HFFc6 (cell line): ENCODE results near the gene EEF1AKMT3. TPM values are rescaled to one million over a fixed set of nuclear protein-coding genes. Genes with fewer than 3 reads are reported as not detected.
"Not testable (repeated sequence)": the region's sequence is repeated elsewhere in the genome, so short reads cannot be mapped to it uniquely, and the experiment has no call there.

Experiments
- DNase-seq: peaks from one replicate; pipeline ENCODE4 v3.0.0-alpha.2; 2018
- H3K27ac Mint-ChIP-seq: 2 replicates; pipeline ENCODE4 v1.8.0; 2020; ENCODE audit warnings: mild to moderate bottlenecking, mixed read lengths
- H3K27me3 Mint-ChIP-seq: 2 replicates; pipeline ENCODE4 v1.8.0; 2021; ENCODE audit warnings: mild to moderate bottlenecking, moderate library complexity, mixed read lengths; ENCODE audit not compliant: insufficient read depth
- H3K36me3 Mint-ChIP-seq: 2 replicates; pipeline ENCODE4 v1.8.0; 2021; ENCODE audit warnings: low read depth, mixed read lengths
- H3K4me1 Mint-ChIP-seq: 2 replicates; pipeline ENCODE4 v1.8.0; 2020; ENCODE audit warnings: low read depth, mixed read lengths
- H3K4me3 Mint-ChIP-seq: 2 replicates; pipeline ENCODE4 v1.8.0; 2020; ENCODE audit warnings: mild to moderate bottlenecking, moderate library complexity, mixed read lengths
- H3K9me3 Mint-ChIP-seq: 2 replicates; pipeline ENCODE4 v1.8.0; 2020; ENCODE audit warnings: mild to moderate bottlenecking, mixed read lengths
- total RNA-seq, 6 experiments: library from RNA; stranded (reverse); fragmentation: NEBNext Ultra II Directional; extraction: Animal tissue kit (Norgen Biotek cat#: 25700); gene quantifications; 2 replicates in 1 of 6; 3 replicates in 5 of 6; pipeline ENCODE4 v1.2.3, GENCODE V29; 2021
- TF ChIP-seq, protein P1 (sequence below): fragments of 200-600 bp; sonication (generic); IDR thresholded peaks from 2 replicates; pipeline ENCODE4 v1.5.0; 2021; ENCODE audit warnings: antibody characterized with exemption, mild to moderate bottlenecking

Gene EEF1AKMT3
- total RNA-seq, 6 experiments from 2014 or later: 6.3 to 9.0 (median 7.8) TPM

DNA sequence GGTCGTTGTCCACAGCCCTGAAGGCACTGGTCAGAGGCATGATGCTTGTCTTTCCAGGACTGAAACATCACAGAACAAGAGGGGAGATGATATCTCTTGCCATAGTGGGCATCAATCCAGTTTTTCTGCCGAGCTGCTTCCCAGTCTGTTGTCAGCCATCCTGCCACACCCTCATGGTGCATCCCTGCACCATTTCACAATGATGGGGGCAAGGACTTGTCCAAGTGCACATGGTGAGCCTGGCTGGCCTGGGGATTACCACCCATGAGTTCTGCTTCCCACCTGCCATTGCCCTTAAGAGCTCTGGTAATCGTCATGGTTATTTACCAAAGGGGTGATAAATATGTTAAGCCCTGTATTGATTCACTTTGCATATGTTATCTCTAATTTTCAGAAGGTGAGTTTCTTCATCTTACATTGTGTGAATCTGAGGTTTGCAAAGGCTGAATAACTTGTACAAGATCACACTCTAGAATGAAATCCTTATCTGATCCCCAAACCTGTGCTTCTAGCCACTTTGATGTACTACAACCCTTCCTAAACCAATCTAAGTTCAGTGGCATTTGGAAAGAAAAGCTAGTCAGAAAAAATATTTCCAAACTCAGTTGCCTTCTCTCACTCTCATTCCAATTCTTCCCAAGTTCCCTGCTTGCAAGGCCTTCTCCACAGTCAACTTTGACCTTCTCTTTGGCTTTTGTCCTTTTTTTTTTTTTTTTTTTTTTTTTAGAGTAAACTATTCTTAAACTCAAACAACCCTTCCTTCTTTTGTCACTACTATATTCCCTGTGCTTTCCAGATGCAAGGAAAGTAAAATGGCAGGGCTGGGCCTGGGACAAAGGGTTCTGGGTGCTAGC, 43.8 kb downstream of the EEF1AKMT3 start:
- H3K4me3 Mint-ChIP-seq: no peak overlapping the region
- TF ChIP-seq, protein P1, sequence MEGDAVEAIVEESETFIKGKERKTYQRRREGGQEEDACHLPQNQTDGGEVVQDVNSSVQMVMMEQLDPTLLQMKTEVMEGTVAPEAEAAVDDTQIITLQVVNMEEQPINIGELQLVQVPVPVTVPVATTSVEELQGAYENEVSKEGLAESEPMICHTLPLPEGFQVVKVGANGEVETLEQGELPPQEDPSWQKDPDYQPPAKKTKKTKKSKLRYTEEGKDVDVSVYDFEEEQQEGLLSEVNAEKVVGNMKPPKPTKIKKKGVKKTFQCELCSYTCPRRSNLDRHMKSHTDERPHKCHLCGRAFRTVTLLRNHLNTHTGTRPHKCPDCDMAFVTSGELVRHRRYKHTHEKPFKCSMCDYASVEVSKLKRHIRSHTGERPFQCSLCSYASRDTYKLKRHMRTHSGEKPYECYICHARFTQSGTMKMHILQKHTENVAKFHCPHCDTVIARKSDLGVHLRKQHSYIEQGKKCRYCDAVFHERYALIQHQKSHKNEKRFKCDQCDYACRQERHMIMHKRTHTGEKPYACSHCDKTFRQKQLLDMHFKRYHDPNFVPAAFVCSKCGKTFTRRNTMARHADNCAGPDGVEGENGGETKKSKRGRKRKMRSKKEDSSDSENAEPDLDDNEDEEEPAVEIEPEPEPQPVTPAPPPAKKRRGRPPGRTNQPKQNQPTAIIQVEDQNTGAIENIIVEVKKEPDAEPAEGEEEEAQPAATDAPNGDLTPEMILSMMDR: no peak
- no peaks in the 10 kb centered on the region; the same call in 1 of the 2 replicates for H3K27me3 Mint-ChIP-seq
- no peaks in the 10 kb centered on the region; the same call in 1 of the 2 replicates for H3K36me3 Mint-ChIP-seq
- peak; percentile 13 for DNase-seq
- H3K4me1 Mint-ChIP-seq: peaks cover 19% of the 10 kb centered on the region
- H3K9me3 Mint-ChIP-seq: no peaks in the 10 kb centered on the region
- no peak overlapping the region for H3K27ac Mint-ChIP-seq

DNA sequence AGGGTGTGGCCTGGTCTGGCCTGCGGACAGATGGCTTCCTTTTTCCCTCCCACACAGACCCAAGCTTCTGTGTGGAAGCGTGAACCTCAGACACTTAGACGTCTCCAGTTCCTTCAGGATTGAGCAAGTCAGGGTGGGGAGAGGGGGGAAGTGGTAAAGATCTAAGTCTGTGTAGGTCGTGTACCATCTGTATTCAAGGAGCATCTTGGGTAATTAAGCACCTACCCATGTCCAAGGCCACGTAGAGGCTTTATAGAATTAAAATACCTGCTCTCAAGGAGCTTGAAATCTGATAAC, 44.4 kb downstream of the EEF1AKMT3 start:
- Mint-ChIP-seq H3K9me3 (no peaks in the 10 kb centered on the region), H3K27ac (no peak overlapping the region), H3K4me1 (peaks cover 19% of the 10 kb centered on the region), H3K4me3 (no peak overlapping the region), H3K36me3 (no peaks in the 10 kb centered on the region; the same call in 1 of the 2 replicates), H3K27me3 (no peaks in the 10 kb centered on the region; the same call in 1 of the 2 replicates)
- DNase-seq: no peak
- TF ChIP-seq, protein P1: no peak

DNA sequence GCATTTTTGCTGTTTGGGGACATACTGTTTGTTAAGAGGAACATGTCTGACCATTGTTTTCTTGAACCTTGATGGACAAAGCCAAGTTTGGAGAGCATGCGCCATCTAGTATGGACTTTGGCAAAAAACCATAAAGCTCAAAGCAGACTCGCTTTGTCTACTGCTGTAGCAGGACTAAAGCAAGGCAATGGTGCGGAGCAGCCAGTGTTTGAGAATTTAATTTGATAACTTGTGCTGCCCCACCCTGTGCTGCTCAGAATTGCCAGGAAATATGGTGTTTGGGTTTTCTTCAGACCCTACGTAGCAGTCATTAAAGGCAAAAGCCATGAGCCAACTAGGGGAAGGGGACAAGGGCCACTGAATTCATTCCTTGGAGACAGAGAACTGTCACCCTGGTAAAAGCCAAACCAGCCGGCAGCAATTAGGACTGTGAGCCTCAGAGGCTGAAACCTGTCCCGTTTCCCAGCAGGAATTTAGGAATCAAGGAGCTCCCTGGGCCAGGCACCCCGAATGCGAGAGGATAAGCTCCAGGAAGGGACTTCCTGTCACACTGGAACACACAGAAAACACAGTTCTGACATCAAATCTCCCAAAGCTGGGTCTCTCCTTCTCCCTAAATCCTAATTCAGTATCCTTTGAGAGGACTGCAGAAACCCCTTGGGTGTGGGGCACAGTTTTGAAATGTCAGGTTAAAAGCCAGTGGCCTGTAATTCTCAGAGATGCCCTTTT, 45.0 kb downstream of the EEF1AKMT3 start:
- TF ChIP-seq, protein P1: no peak
- H3K36me3 Mint-ChIP-seq: peaks cover 4% of the 10 kb centered on the region; the same call in 1 of the 2 replicates
- H3K4me1 Mint-ChIP-seq: peaks cover 19% of the 10 kb centered on the region
- H3K27me3 Mint-ChIP-seq: no peaks in the 10 kb centered on the region; the same call in none of the 2 replicates
- H3K4me3 Mint-ChIP-seq: no peak overlapping the region
- no peak for DNase-seq
- H3K27ac Mint-ChIP-seq: no peak overlapping the region
- H3K9me3 Mint-ChIP-seq: no peaks in the 10 kb centered on the region

DNA sequence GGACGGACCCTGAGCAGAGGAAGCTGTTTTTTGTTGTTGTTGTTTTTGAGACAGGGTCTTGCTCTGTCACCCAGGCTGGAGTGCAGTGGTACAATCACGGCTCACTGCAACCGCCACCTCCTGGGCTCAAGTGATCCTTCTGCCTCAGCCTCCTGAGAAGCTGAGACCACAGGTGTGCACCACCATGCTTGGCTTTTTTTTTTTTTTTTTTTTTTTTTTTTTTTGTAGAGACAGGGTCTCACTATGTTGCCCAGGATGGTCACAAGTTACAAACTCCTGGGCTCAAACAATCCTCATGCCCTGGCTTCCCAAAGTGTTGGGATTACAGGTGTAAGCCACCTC, 45.5 kb downstream of the EEF1AKMT3 start:
- not testable (repeated sequence) for H3K36me3 Mint-ChIP-seq, H3K4me3 Mint-ChIP-seq, DNase-seq, H3K27me3 Mint-ChIP-seq, H3K9me3 Mint-ChIP-seq, H3K27ac Mint-ChIP-seq
- peaks cover 19% of the 10 kb centered on the region for H3K4me1 Mint-ChIP-seq

DNA sequence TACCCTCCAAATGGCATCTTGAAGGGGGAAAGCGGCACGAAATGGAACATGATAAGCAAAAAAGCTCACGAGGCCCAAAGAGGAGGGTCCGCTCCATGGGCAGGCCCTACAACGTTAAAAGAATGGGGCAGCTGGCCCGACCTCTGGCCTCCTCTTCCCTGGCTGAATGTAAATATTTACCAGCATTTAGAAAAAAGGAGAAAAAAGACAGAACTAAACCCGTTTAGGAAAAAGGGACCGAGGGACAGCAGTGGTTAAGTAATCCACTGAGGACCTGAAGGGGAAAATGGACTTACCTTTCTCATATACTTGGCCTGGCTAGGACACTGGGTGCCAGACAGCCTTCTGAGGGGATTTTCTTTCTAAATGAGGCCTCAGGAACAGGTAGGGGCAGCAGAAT, 47.7 kb downstream of the EEF1AKMT3 start:
- not testable (repeated sequence) for H3K27me3 Mint-ChIP-seq, H3K4me3 Mint-ChIP-seq, H3K9me3 Mint-ChIP-seq, DNase-seq, H3K27ac Mint-ChIP-seq
- peaks cover 19% of the 10 kb centered on the region for H3K4me1 Mint-ChIP-seq
- H3K36me3 Mint-ChIP-seq: peaks cover 21% of the 10 kb centered on the region

- not testable (repeated sequence) for H3K4me3 Mint-ChIP-seq, DNase-seq, H3K27me3 Mint-ChIP-seq, H3K9me3 Mint-ChIP-seq
- Mint-ChIP-seq H3K27ac (peak overlapping the region; percentile 13; the same call in 1 of the 2 replicates), H3K4me1 (peaks cover 19% of the 10 kb centered on the region), H3K36me3 (peaks cover 30% of the 10 kb centered on the region)
Observed at GRCh38 chr12:57821015-57821414, 48.6 kb downstream of the EEF1AKMT3 start.
